Ovary (tissue), 9 donors: ENCODE results near the gene STAT6. TPM values are rescaled to one million over a fixed set of nuclear protein-coding genes. Genes with fewer than 3 reads are reported as not detected.
A peak's percentile ranks its signal among the peaks of the same experiment; 100 is the strongest.

Source experiments
- DNase-seq, 5 donors: peaks; one replicate each; pipeline ENCODE4 v3.0.0-alpha.2; 2019 to 2020
- H3K27ac ChIP-seq, 2 donors: fragments of 200-600 bp; one replicate each; pipeline versions ENCODE4 v1.5.1 to v1.8.0; 2019 to 2022
- H3K27me3 ChIP-seq: fragments of 200-600 bp; one replicate; pipeline ENCODE4 v1.8.0; 2022
- H3K36me3 ChIP-seq: fragments of 200-600 bp; sonication (generic); one replicate; pipeline ENCODE4 v1.5.1; 2019
- H3K4me1 ChIP-seq: one replicate; pipeline ENCODE4 v1.8.1; 2013; ENCODE audit warnings: mild to moderate bottlenecking, moderate library complexity; ENCODE audit not compliant: insufficient read depth
- H3K4me3 ChIP-seq: fragments of 200-600 bp; sonication (generic); one replicate; pipeline ENCODE4 v1.5.1; 2017
- H3K9me3 ChIP-seq, 2 donors: fragments of 200-600 bp in 1 of 2; sonication (generic) in 1 of 2; one replicate each; pipeline versions ENCODE4 v1.5.1 to v1.8.1; 2013 to 2019; ENCODE audit warnings: mild to moderate bottlenecking in 1 of 2, moderate library complexity in 1 of 2
- EP300 ChIP-seq: sonication (generic); formaldehyde crosslinking; IDR thresholded peaks from one replicate; pipeline ENCODE4 v1.6.1; 2017; ENCODE audit warnings: antibody characterized with exemption
- POLR2A ChIP-seq: fragments of 450-650 bp; IDR thresholded peaks from one replicate; pipeline ENCODE4 v1.6.1; 2017; ENCODE audit warnings: antibody characterized with exemption, mild to moderate bottlenecking, moderate library complexity
- WGBS, 3 donors: extraction: QIAGEN DNeasy Blood & Tissue Kit in 1 of 3; methylation state at CpG; one replicate each; pipeline versions ENCODE4 v1.1.5 to v1.1.7; 2013 to 2017; 5-methylcytosine and 5-hydroxymethylcytosine counted together
- intact Hi-C, 4 donors: fragments of 100-400 bp; cut with DNase I; formaldehyde crosslinking; loops; one replicate each; pipeline versions ENCODE4 v1.11.0 to v1.15.1; 2022 to 2023
- polyA plus RNA-seq, 2 donors: library from polyadenylated mRNA; stranded (reverse); fragments of 200-250 nt in 1 of 2; fragments of 350-450 nt in 1 of 2; fragmentation: Illumina TruSeq in 1 of 2; extraction: RNeasy Lipid Tissue Mini Kit (QIAGEN cat#74804) in 1 of 2; gene quantifications; one replicate each; pipeline ENCODE4 v1.2.3, GENCODE V29; 2013 to 2014
- total RNA-seq, 7 donors: library from RNA; depleted of rRNA in 2 of 7; stranded (reverse); fragments of >200 nt in 2 of 7; fragmentation: NEBNext Ultra II Directional in 3 of 7; extraction: Animal tissue kit (Norgen Biotek cat#: 25700) in 3 of 7; gene quantifications; one replicate each; pipeline versions ENCODE4 v1.1.0 to v1.2.4, GENCODE V29; 2016 to 2023
- TF ChIP-seq, protein P1 (sequence below), 3 donors: fragments of 450-650 bp in 2 of 3; fragments of 200-600 bp in 1 of 3; IDR thresholded peaks; one replicate each; pipeline versions ENCODE4 v1.5.1 to v1.8.0; 2016 to 2022; ENCODE audit warnings: antibody characterized with exemption in 3 of 3, mild to moderate bottlenecking in 1 of 3
- donor health status: DM: no; HTN: no; CAD: no; lungs with moderate emphysema.
- donor health status: DM: no; HTN: no; CAD: no.
- donor health status: Bipolar disorder and iron deficiency.
- donor health status: DM: yes; HTN: yes; CAD: no.
- donor health status: DM: no; HTN: no; CAD: no.
- donor health status: DM: yes; HTN: yes; CAD: no.

STAT6 gene
- total and polyA plus RNA-seq, 9 donors, result 67.4 to 211 (median 166) TPM

- WGBS, 3 donors, result 14 to 18% (median 14%) methylated on average over 4 of the region's 4 CpGs
- H3K9me3 ChIP-seq, result no peaks in the 10 kb centered on the region
- H3K27me3 ChIP-seq, result no peaks in the 10 kb centered on the region
- H3K27ac ChIP-seq, result peak overlapping the region; percentile 72 to 91
- H3K36me3 ChIP-seq, result no peaks in the 10 kb centered on the region
- peaks cover 59% of the 10 kb centered on the region for H3K4me1 ChIP-seq
- no peak overlapping the region for H3K4me3 ChIP-seq
- intact Hi-C loops, result no loop called here
- peak; percentile 74 to 87 (median 79) for DNase-seq
- TF ChIP-seq EP300 (peak; percentile 11), POLR2A (no peak)
- TF ChIP-seq, protein P1, sequence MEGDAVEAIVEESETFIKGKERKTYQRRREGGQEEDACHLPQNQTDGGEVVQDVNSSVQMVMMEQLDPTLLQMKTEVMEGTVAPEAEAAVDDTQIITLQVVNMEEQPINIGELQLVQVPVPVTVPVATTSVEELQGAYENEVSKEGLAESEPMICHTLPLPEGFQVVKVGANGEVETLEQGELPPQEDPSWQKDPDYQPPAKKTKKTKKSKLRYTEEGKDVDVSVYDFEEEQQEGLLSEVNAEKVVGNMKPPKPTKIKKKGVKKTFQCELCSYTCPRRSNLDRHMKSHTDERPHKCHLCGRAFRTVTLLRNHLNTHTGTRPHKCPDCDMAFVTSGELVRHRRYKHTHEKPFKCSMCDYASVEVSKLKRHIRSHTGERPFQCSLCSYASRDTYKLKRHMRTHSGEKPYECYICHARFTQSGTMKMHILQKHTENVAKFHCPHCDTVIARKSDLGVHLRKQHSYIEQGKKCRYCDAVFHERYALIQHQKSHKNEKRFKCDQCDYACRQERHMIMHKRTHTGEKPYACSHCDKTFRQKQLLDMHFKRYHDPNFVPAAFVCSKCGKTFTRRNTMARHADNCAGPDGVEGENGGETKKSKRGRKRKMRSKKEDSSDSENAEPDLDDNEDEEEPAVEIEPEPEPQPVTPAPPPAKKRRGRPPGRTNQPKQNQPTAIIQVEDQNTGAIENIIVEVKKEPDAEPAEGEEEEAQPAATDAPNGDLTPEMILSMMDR (IDR thresholded peaks at IDR 0.05), result no peak
Measured at GRCh38 chr12:57148469-57149244, 37.5 kb upstream of the STAT6 start.

DNA sequence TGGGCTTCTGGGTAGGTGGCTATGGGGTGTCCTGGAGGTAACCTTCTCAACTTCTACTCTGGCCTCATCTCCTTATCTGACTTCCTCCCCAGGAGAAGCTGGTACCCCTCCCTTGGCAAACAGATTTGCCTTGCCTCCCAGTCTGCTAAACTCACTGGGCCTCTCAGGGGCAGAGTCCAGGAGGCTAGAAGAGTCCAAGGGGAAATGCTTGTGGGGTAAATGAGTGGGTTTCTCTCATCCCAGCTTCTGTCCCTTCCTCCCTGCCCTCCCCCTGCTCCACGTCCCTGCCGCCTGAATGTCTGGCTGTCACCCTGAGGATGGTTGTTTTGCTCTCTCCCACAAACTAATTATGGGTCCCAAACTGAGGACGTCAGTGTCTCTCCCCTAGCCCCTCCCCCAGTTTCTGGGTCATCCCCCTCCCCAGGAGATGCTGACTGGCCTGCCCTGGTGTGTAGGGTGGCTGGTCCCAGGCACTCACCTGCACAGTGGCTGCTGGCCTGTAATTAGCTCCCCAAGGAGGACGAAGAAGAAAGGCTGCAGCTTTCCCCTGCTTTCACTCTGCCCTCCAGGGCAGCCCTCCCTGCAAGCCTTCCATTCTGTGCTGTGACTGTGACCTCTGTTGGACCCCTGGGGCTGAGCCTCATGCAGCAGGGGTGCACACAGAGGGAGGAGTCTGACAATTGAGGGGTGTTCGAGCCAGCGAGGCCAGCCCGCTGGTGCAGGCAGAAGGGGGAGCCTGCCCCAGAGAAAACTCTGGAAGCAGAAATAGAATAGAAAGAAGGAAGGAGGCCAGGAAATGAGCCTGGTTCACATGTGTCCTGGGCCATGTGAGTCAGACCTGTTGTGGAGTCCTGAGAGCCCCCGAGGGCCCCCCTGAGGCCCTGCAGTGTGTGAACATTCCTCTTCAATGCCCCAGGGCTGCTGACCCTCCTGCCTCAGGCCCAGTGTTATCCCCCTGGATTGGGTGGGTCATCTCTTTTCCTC is 36.1 kb upstream of the STAT6 start, which contains the start of gene LRP1-AS:
LRP1-AS (minus strand) TSS at position 659 of the 984 bp plus-strand sequence.
- no peaks in the 10 kb centered on the region for H3K9me3 ChIP-seq
- TF ChIP-seq EP300, result no peak
- TF ChIP-seq, protein P1 (IDR thresholded peaks at IDR 0.05), result no peak
- no peak for TF ChIP-seq POLR2A
- intact Hi-C loops, result no loop called here
- peak within 1 kb of the TSS; percentile 33 to 91 for H3K27ac ChIP-seq
- no peak within 1 kb of the TSS for H3K4me3 ChIP-seq
- H3K4me1 ChIP-seq, result peaks cover 55% of the 10 kb centered on the region
- 27 to 44% (median 34%) methylated on average over 8 of the region's 8 CpGs for WGBS, 3 donors
- no peaks in the 10 kb centered on the region for H3K27me3 ChIP-seq
- DNase-seq, result peak in 3 of 5 donors; percentile 44 to 62 (median 59)
- H3K36me3 ChIP-seq, result no peaks in the 10 kb centered on the region

DNA sequence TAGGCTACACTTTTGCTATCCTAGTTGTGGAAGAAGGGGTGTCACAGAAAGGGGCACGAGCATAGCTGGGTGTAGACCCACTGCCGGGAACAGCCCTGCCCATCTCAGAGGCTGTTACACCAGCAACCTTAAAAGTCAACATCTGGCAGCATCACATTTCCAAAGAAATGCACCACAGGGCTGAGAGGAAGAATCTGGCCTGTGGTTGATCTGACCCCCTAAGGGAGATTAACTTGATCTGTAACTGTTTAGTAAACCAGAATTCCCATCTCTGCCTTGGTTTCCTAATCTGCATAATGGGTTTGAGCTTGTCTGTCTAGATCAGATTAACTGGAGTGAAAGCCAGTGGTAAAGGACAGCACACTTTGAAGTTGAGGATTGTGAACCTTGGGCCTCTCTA is 34.9 kb upstream of the STAT6 start:
- TF ChIP-seq, protein P1 (IDR thresholded peaks at IDR 0.05), result no peak
- TF ChIP-seq POLR2A (no peak), EP300 (no peak)
- 47 to 59% (median 49%) methylated on average over 2 of the region's 2 CpGs for WGBS, 3 donors
- H3K27me3 ChIP-seq, result no peaks in the 10 kb centered on the region
- no peaks in the 10 kb centered on the region for H3K36me3 ChIP-seq
- H3K9me3 ChIP-seq, result no peaks in the 10 kb centered on the region
- peaks cover 47% of the 10 kb centered on the region for H3K4me1 ChIP-seq
- H3K4me3 ChIP-seq, result no peak overlapping the region
- no peak for DNase-seq
- H3K27ac ChIP-seq, result peak overlapping the region; percentile 33 to 91
- intact Hi-C loops, result no loop called here

- Histone ChIP-seq H3K4me1 (peaks cover 42% of the 10 kb centered on the region), H3K36me3 (no peaks in the 10 kb centered on the region), H3K4me3 (no peak overlapping the region), H3K27ac (peak overlapping the region in 1 of 2 donors; percentile 91), H3K27me3 (no peaks in the 10 kb centered on the region), H3K9me3 (no peaks in the 10 kb centered on the region)
- intact Hi-C loops, result no loop called here
- TF ChIP-seq, protein P1 (IDR thresholded peaks at IDR 0.05), result no peak
- TF ChIP-seq EP300 (no peak), POLR2A (no peak)
- WGBS, 3 donors, result 43 to 62% (median 57%) methylated on average over 10 of the region's 10 CpGs
- DNase-seq, result no peak
Measured at GRCh38 chr12:57145460-57146059, 34.4 kb upstream of the STAT6 start.
